K562 (cell line): ENCODE data around the gene TMEM120A. TPM values are rescaled to one million over a fixed set of nuclear protein-coding genes. Genes with fewer than 3 reads are reported as not detected.
A peak's percentile ranks its signal among the peaks of the same experiment; 100 is the strongest.

ENCODE experiments used
- ATAC-seq: fragments of 200-7000 bp; cut with Tn5 transposase; 3 replicates; pipeline ENCODE4 v1.9.1; 2020; ENCODE audit warnings: moderate library complexity
- BruUV-seq: library from RNA; stranded (reverse); fragments of 400-500 nt; replicated peaks from 2 replicates; lab custom pipeline; 2021; lab: Mats Ljungman, UMichigan
- CTCF ChIA-PET: fragments of 300-600 bp; formaldehyde crosslinking; extraction: SDS; loops from one replicate; lab custom pipeline; 2021; ENCODE audit warnings: low intra/inter-chr PET ratio; lab: Yijun Ruan, JAX
- POLR2A ChIA-PET: fragments of 300-600, 350-650 bp; sonication (Branson Sonifier 250); formaldehyde crosslinking; extraction: SDS; loops from one replicate; lab custom pipeline; 2021; ENCODE audit warnings: antibody characterized with exemption, inconsistent platforms; lab: Yijun Ruan, JAX
- DNase-seq, 4 experiments: peaks; one replicate each; pipeline versions ENCODE4 v3.0.0 to v3.0.0-alpha.2; 2011 to 2018; ENCODE audit warnings: low spot score in 3 of 4, mixed read lengths in 3 of 4; ENCODE audit errors: extremely low read depth in 1 of 4
- FAIRE-seq: peaks from 2 replicates; lab custom pipeline; 2011; peaks lifted over from hg19 to GRCh38; lab: Jason Lieb, UNC
- H2AFZ ChIP-seq: 2 replicates; pipeline ENCODE4 v1.6.0; 2011; ENCODE audit warnings: low read depth, low read length, control low read depth, inconsistent platforms
- H3K27ac ChIP-seq: fragments of 200-600 bp; 3 replicates; pipeline ENCODE4 v1.8.0; 2011; ENCODE audit warnings: low read depth, mild to moderate bottlenecking, control low read depth, inconsistent platforms, low read length, moderate library complexity, mixed read lengths; ENCODE audit errors: extremely low read depth
- H3K27me3 ChIP-seq, 2 experiments: fragments of 300-600 bp in 1 of 2; 2 replicates in 1 of 2; 3 replicates in 1 of 2; pipeline versions ENCODE4 v1.6.0 to v1.8.0; 2011; ENCODE audit warnings: inconsistent platforms in 2 of 2, low read length in 2 of 2, mild to moderate bottlenecking in 1 of 2, mixed read lengths in 1 of 2, moderate library complexity in 1 of 2; ENCODE audit not compliant: control insufficient read depth in 2 of 2, insufficient read depth in 2 of 2
- H3K36me3 ChIP-seq: fragments of 300-600 bp; 3 replicates; pipeline ENCODE4 v1.8.0; 2011; ENCODE audit warnings: mild to moderate bottlenecking, low read length, inconsistent platforms; ENCODE audit not compliant: control insufficient read depth, insufficient read depth
- H3K4me1 ChIP-seq, 2 experiments: fragments of 200-600 bp in 1 of 2; replicated peaks in 1 of 2; 2 replicates in 1 of 2; 3 replicates in 1 of 2; pipeline versions ENCODE4 v1.5.1 to v1.8.0; 2011; ENCODE audit warnings: inconsistent platforms in 2 of 2, low read length in 2 of 2, mild to moderate bottlenecking in 1 of 2, mixed read lengths in 1 of 2, moderate library complexity in 1 of 2; ENCODE audit not compliant: control insufficient read depth in 2 of 2, insufficient read depth in 2 of 2
- H3K4me2 ChIP-seq: 2 replicates; pipeline ENCODE4 v1.6.1; 2011; ENCODE audit warnings: low read length, control low read depth, inconsistent platforms, mixed read lengths; ENCODE audit not compliant: insufficient read depth
- H3K4me3 ChIP-seq: fragments of 200-600 bp; sonication (generic), shearing (Covaris generic); 2 replicates; pipeline ENCODE4 v1.5.1; 2016; ENCODE audit warnings: control low read depth, inconsistent platforms
- H3K79me2 ChIP-seq: fragments of 200-600 bp; 3 replicates; pipeline ENCODE4 v1.8.0; 2011; ENCODE audit warnings: low read length, inconsistent platforms; ENCODE audit not compliant: control insufficient read depth, insufficient read depth
- H3K9ac ChIP-seq, 2 experiments: 2 replicates each; pipeline versions ENCODE4 v1.6.0 to v1.6.1; 2011; ENCODE audit warnings: low read depth in 2 of 2, low read length in 2 of 2, control low read depth in 1 of 2, inconsistent platforms in 1 of 2, mild to moderate bottlenecking in 1 of 2, mixed read lengths in 1 of 2; ENCODE audit not compliant: insufficient read depth in 1 of 2
- H3K9me1 ChIP-seq: one replicate; pipeline ENCODE4 v1.6.0; 2011; ENCODE audit warnings: inconsistent platforms, mild to moderate bottlenecking, low read length, moderate library complexity; ENCODE audit not compliant: control insufficient read depth, insufficient read depth
- H3K9me3 ChIP-seq: replicated peaks from 2 replicates; pipeline ENCODE4 v1.5.1; 2011; ENCODE audit warnings: low read depth, low read length, inconsistent platforms; ENCODE audit not compliant: control insufficient read depth, insufficient read depth
- H4K20me1 ChIP-seq: replicated peaks from 2 replicates; pipeline ENCODE4 v1.6.1; 2011; ENCODE audit warnings: low read length, inconsistent platforms, mixed read lengths; ENCODE audit not compliant: control insufficient read depth, insufficient read depth
- ARID2 ChIP-seq: fragments of 450-650 bp; IDR thresholded peaks from 2 replicates; pipeline ENCODE4 v1.6.1; 2017; ENCODE audit warnings: antibody characterized with exemption, mild to moderate bottlenecking
- CHD2 ChIP-seq: IDR thresholded peaks from 2 replicates; pipeline ENCODE4 v1.6.1; 2011; ENCODE audit warnings: low read depth, low read length
- CTBP1 ChIP-seq: fragments of 450-650 bp; IDR thresholded peaks from 2 replicates; pipeline ENCODE4 v1.6.1; 2016; ENCODE audit warnings: borderline replicate concordance
- CTCF ChIP-seq, 3 experiments: IDR thresholded peaks in 2 of 3; conservative IDR thresholded peaks in 1 of 3; 2 replicates each; pipeline ENCODE4 v1.5.1; 2011 to 2012; ENCODE audit warnings: low read length in 3 of 3, mild to moderate bottlenecking in 3 of 3, control low read depth in 2 of 3, improper control_type of control experiment in 1 of 3, inconsistent platforms in 1 of 3, low read depth in 1 of 3, mixed read lengths in 1 of 3, moderate library complexity in 1 of 3; ENCODE audit not compliant: insufficient read depth in 2 of 3
- PHB ChIP-seq: fragments of 250-450 bp; sonication (Bioruptor Pico); IDR thresholded peaks from 2 replicates; pipeline ENCODE4 v1.5.0; 2021
- PRMT5 ChIP-seq: sonication (generic); formaldehyde crosslinking; IDR thresholded peaks from 2 replicates; pipeline ENCODE4 v1.5.0; 2020; ENCODE audit warnings: missing genetic modification reagents
- RB1 ChIP-seq: fragments of 450-650 bp; IDR thresholded peaks from 2 replicates; pipeline ENCODE4 v1.6.1; 2017; ENCODE audit warnings: low read depth, mild to moderate bottlenecking
- REST ChIP-seq, 2 experiments: fragments of 450-650 bp; formaldehyde crosslinking in 1 of 2; IDR thresholded peaks; 2 replicates each; pipeline versions ENCODE4 v1.4.0 to v1.6.1; 2014 to 2020; ENCODE audit warnings: mild to moderate bottlenecking in 2 of 2, borderline replicate concordance in 1 of 2, low read depth in 1 of 2
- STAG1 ChIP-seq: sonication (generic); formaldehyde crosslinking; IDR thresholded peaks from 2 replicates; pipeline ENCODE4 v1.5.0; 2020; ENCODE audit warnings: missing genetic modification reagents, borderline replicate concordance
- WGBS: fragments of 100-300 bp; shearing (Covaris generic); methylation state at CpG from one replicate; pipeline ENCODE4 v1.1.6; 2016; ENCODE audit warnings: low coverage, mixed read lengths; ENCODE audit not compliant: insufficient coverage; ENCODE audit errors: missing lambda C conversion rate; 5-methylcytosine and 5-hydroxymethylcytosine counted together
- in situ Hi-C: fragments of 300-500 bp; cut with MboI; formaldehyde crosslinking; loops from 4 replicates; pipeline ENCODE4 v1.15.0; 2018; ENCODE audit warnings: inconsistent platforms, mixed read lengths
- intact Hi-C: fragments of 100-400 bp; cut with micrococcal nuclease; formaldehyde crosslinking; loops from 2 replicates; pipeline ENCODE4 v1.14.2; 2022
- polyA plus RNA-seq, 8 experiments: library from polyadenylated mRNA; depleted of rRNA in 4 of 8; stranded (reverse) in 5 of 8; unstranded in 3 of 8; fragments of >200 nt; fragmentation: Nextera tagmentation in 2 of 8; fragmentation: Illumina TruSeq in 1 of 8; extraction: Ambion mirVana in 2 of 8; extraction: Trizol in 1 of 8; gene quantifications; 2 replicates each; pipeline versions ENCODE4 v1.2.1 to v1.2.3, GENCODE V29; 2011 to 2014; ENCODE audit warnings: inconsistent platforms in 1 of 8, missing spikeins in 1 of 8
- total RNA-seq, 7 experiments: library from RNA; depleted of rRNA in 6 of 7; stranded (reverse); fragments of >200 nt in 6 of 7; fragmentation: Illumina TruSeq in 2 of 7; extraction: Trizol in 2 of 7; gene quantifications; 2 replicates each; pipeline versions ENCODE4 v1.2.1 to v1.2.3, GENCODE V29; 2011 to 2021; ENCODE audit warnings: low replicate concordance in 1 of 7

The TMEM120A gene
- total and polyA plus RNA-seq, 9 of the 15 experiments (the other 6 are each of a cell fraction or from before 2014, with no cell fraction given) = 2.3 to 90.2 (median 22.9) TPM

GRCh38 chr7:76020031-76020714 lies 25.8 kb upstream of the TMEM120A start:
- intact Hi-C loops = loop anchor here (1.0 to 5.0 kb wide), 2 partner anchors 73 to 153 kb away; no protein-coding TSS in a partner anchor
- FAIRE-seq (peak; percentile 95), DNase-seq (peak; percentile 85 to 88 (median 86)), ATAC-seq (peak; percentile 97)
- Histone ChIP-seq H3K27ac (no peak overlapping the region), H3K9me1 (no peaks in the 10 kb centered on the region), H3K79me2 (no peaks in the 10 kb centered on the region), H3K4me1 (peaks cover 0 to 4% of the 10 kb centered on the region in 2 experiments; a peak in 2 of 5 replicates), H3K9me3 (no peaks in the 10 kb centered on the region), H3K9ac (no peak overlapping the region), H2AFZ (no peak overlapping the region), H4K20me1 (no peaks in the 10 kb centered on the region), H3K27me3 (no peaks in the 10 kb centered on the region), H3K4me2 (no peak overlapping the region), H3K4me3 (no peak overlapping the region), H3K36me3 (peaks cover 36% of the 10 kb centered on the region)
- ChIA-PET POLR2A (interaction anchor here (0.6 to 1.8 kb wide), 8 partner anchors 12 to 948 kb away, joined by 3 to 6 read pairs (median 4); no protein-coding TSS in a partner anchor), CTCF (interaction anchor here (0.6 to 4.3 kb wide), 5 partner anchors 75 to 157 kb away, joined by 3 to 95 read pairs (median 3); no protein-coding TSS in a partner anchor)
- 25% methylated on average over 6 of the region's 6 CpGs for WGBS
- no TSS peak for BruUV-seq
- in situ Hi-C loops = loop anchor here (5.0 to 25.0 kb wide), 2 partner anchors 153 to 583 kb away; no protein-coding TSS in a partner anchor
- TF ChIP-seq PRMT5 (CRISPR knock-in tag) (no peak), CHD2 (0 out of 2 replicates have a peak, but pooled peaks have one; percentile 20), STAG1 (peak; percentile 94), CTBP1 (0 out of 2 replicates have a peak, but pooled peaks have one; percentile 42), PHB (CRISPR knock-in tag) (0 out of 2 replicates have a peak, but pooled peaks have one; percentile 6), ARID2 (peak; percentile 85; the same call in 1 of the 2 replicates), REST (IDR thresholded peaks at IDR 0.05; ENCODE audit: borderline replicate concordance) (peak; percentile 94), REST (CRISPR knock-in tag; IDR thresholded peaks at IDR 0.05; ENCODE audit: low read depth) (no peak), CTCF (IDR thresholded peaks at IDR 0.05 in 2 of 3, conservative IDR thresholded peaks at IDR 0.05 in 1 of 3; ENCODE audit: insufficient read depth in 2 of 3, low read depth in 1 of 3, low read length in 3 of 3) (peak; percentile 91 to 99 (median 96)), RB1 (peak; percentile 52; the same call in 1 of the 2 replicates)
